Cardiac muscle cell (in vitro differentiated cells and primary cell): Measurements from ENCODE around the gene VEPH1. TPM values are rescaled to one million over a fixed set of nuclear protein-coding genes. Genes with fewer than 3 reads are reported as not detected.

ENCODE experiments used
- DNase-seq, 2 donors: peaks; one replicate each; pipeline versions ENCODE4 v3.0.0 to v3.0.0-alpha.2; 2010 to 2017; ENCODE audit warnings: low read depth in 1 of 2, low spot score in 1 of 2
- H3K27ac ChIP-seq: fragments of 200-600 bp; sonication (generic); 2 replicates; pipeline ENCODE4 v1.5.1; 2016
- H3K27me3 ChIP-seq: fragments of 200-600 bp; sonication (generic); 2 replicates; pipeline ENCODE4 v1.6.0; 2016; ENCODE audit warnings: control low read depth
- H3K36me3 ChIP-seq: fragments of 200-600 bp; sonication (generic); 2 replicates; pipeline ENCODE4 v1.5.1; 2016; ENCODE audit warnings: control low read depth
- H3K4me1 ChIP-seq: fragments of 200-600 bp; sonication (generic); 2 replicates; pipeline ENCODE4 v1.8.1; 2017; ENCODE audit warnings: low read depth, mild to moderate bottlenecking, mixed run types
- H3K4me3 ChIP-seq: fragments of 200-600 bp; sonication (generic); 2 replicates; pipeline ENCODE4 v1.5.1; 2016; ENCODE audit warnings: mild to moderate bottlenecking
- H3K9me3 ChIP-seq: fragments of 200-600 bp; sonication (generic); 2 replicates; pipeline ENCODE4 v1.5.1; 2017; ENCODE audit warnings: low read depth, mild to moderate bottlenecking, control low read depth
- polyA plus RNA-seq: library from polyadenylated mRNA; unstranded; fragments of >200 nt; fragmentation: Nextera tagmentation; extraction: Ambion mirVana; gene quantifications from 2 replicates; pipeline ENCODE4 v1.2.1, GENCODE V29; 2016
- total RNA-seq: library from RNA; depleted of rRNA; stranded (reverse); fragments of >200 nt; gene quantifications from 2 replicates; pipeline ENCODE4 v1.2.3, GENCODE V29; 2016
- TF ChIP-seq, protein P1 (sequence below): IDR thresholded peaks from 2 replicates; pipeline ENCODE4 v1.5.1; 2012; ENCODE audit warnings: low read depth, mild to moderate bottlenecking, low read length

The VEPH1 gene
- total and polyA plus RNA-seq, 2 experiments from 2014 or later = 1.1 to 1.7 TPM

DNA sequence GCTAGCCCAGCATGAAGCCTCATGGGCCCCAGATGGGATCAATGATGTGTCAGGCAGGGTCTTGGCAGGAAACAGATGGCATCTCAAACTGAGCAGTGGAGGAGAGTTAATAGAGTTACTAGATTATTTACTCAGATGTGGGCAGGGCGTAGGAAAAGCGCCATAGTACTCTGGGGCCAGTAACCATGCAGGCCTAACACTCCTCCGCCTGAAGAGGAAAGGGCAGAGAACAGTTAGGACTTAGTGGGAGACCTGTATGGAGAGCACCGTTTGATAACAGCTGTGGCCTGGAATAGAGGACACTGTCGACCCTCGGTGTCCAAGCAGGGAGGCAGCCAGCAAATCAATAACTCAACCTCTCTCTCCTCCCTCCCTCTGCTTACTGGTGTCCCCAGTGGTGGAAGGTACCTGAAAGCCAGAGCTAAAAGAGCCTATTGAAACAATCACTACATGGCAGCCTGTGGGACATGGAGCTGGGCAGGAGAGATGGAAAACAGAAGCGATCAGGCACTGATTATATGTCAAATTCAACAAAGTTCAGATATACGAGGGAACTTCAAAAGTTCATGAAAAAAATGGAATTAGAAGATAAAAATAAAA is 231.8 kb downstream of the VEPH1 start:
- no peak overlapping the region for H3K27ac ChIP-seq
- TF ChIP-seq, protein P1, sequence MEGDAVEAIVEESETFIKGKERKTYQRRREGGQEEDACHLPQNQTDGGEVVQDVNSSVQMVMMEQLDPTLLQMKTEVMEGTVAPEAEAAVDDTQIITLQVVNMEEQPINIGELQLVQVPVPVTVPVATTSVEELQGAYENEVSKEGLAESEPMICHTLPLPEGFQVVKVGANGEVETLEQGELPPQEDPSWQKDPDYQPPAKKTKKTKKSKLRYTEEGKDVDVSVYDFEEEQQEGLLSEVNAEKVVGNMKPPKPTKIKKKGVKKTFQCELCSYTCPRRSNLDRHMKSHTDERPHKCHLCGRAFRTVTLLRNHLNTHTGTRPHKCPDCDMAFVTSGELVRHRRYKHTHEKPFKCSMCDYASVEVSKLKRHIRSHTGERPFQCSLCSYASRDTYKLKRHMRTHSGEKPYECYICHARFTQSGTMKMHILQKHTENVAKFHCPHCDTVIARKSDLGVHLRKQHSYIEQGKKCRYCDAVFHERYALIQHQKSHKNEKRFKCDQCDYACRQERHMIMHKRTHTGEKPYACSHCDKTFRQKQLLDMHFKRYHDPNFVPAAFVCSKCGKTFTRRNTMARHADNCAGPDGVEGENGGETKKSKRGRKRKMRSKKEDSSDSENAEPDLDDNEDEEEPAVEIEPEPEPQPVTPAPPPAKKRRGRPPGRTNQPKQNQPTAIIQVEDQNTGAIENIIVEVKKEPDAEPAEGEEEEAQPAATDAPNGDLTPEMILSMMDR = no peak
- no peak overlapping the region for H3K4me3 ChIP-seq
- H3K9me3 ChIP-seq = no peaks in the 10 kb centered on the region
- no peaks in the 10 kb centered on the region for H3K4me1 ChIP-seq
- DNase-seq = no peak
- no peaks in the 10 kb centered on the region for H3K36me3 ChIP-seq
- H3K27me3 ChIP-seq = no peaks in the 10 kb centered on the region

DNA sequence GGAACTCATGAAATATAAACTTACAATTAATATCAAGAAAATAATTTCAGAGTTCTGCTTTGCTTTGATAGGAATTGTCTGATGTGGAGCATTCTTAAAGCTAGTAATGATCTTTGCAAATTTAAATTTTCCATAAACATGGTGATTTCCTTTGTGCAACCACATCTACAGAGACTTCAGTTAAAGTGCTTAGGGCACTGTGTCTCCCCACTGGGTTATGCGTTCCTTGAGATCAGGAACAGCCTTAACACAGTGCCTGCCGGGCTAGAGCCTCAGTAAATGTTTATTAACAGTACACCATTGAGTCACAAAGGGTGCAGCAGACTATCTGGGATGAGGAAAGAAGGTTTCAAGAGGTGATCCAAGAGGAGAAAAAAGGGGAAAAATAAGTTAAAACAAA is 235.2 kb downstream of the VEPH1 start:
- DNase-seq = no peak
- Histone ChIP-seq H3K4me3 (no peak overlapping the region), H3K4me1 (no peaks in the 10 kb centered on the region), H3K27me3 (no peaks in the 10 kb centered on the region), H3K27ac (no peak overlapping the region), H3K9me3 (no peaks in the 10 kb centered on the region), H3K36me3 (no peaks in the 10 kb centered on the region)
- TF ChIP-seq, protein P1 = no peak

DNA sequence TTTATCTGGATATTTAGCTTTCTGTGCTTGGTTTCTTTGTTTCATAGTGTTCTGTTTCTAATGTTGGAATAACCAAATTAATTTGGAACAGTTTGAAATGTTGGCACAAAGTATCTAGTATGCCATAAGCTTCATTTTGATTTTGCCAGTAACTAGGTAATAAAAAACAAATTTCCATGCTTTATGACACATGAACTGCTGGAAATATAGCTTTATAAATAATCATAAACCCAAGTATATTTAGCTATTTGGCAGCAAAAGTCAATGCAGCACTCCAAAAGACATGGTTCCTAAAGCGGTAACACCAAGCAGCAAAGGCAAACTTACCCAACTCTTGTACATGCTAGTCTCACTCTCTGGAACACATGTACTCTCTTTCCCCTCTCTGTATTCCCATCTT is 237.3 kb downstream of the VEPH1 start:
- no peak for DNase-seq
- no peaks in the 10 kb centered on the region for H3K27me3 ChIP-seq
- H3K27ac ChIP-seq = no peak overlapping the region
- no peak overlapping the region for H3K4me3 ChIP-seq
- TF ChIP-seq, protein P1 = no peak
- H3K36me3 ChIP-seq = no peaks in the 10 kb centered on the region
- no peaks in the 10 kb centered on the region for H3K4me1 ChIP-seq
- no peaks in the 10 kb centered on the region for H3K9me3 ChIP-seq

DNA sequence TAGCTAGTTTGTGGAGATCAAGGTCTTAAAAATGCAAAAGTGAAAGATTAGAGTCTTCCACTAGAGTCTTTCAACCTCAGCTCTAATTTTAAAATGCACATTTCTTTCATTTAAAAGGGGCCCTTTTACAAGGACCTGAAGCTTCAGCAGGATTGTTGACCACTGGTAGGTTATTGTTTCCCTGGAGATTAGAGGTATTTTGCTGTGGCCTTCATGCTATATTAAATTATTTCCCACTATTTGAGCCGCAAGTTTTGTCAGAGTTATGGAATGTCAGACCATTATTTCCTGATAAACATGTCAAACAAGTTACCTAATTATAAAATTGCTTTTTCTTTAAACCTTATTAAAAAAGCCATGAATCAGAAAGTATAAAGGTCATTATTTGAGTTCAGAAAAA is 240.2 kb downstream of the VEPH1 start:
- H3K27me3 ChIP-seq = no peaks in the 10 kb centered on the region
- TF ChIP-seq, protein P1 = no peak
- H3K36me3 ChIP-seq = no peaks in the 10 kb centered on the region
- peak in 1 of 2 donors; percentile 58 for DNase-seq
- no peak overlapping the region for H3K27ac ChIP-seq
- H3K4me1 ChIP-seq = no peaks in the 10 kb centered on the region
- H3K4me3 ChIP-seq = no peak overlapping the region
- H3K9me3 ChIP-seq = no peaks in the 10 kb centered on the region

DNA sequence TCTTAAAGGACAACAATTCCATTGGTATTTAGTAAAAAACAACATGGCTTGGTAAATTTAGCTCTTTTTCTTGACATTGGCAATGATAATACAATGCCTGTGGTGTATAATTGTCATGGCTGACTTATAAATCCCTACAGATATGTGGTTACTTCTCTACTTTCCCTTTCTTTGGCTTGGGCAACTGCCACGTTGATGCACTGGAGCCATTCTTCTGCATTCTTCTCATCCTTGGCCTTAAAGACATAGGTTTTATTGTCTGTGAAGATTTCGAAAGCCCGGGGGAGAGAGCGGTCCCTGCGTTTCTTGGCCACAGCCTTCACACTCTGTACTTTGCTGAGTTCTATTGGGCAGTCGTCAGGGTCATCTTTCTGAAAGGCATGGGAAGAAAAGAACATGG is 242.2 kb downstream of the VEPH1 start:
- DNase-seq = peak in 1 of 2 donors; percentile 82
- Histone ChIP-seq H3K9me3 (no peaks in the 10 kb centered on the region), H3K27me3 (no peaks in the 10 kb centered on the region), H3K27ac (no peak overlapping the region), H3K36me3 (no peaks in the 10 kb centered on the region), H3K4me1 (no peaks in the 10 kb centered on the region), H3K4me3 (no peak overlapping the region)
- TF ChIP-seq, protein P1 = no peak
